Testis (tissue), 3 donors: Measurements from ENCODE around the gene ANKRD44. TPM values are rescaled to one million over a fixed set of nuclear protein-coding genes. Genes with fewer than 3 reads are reported as not detected.
"Not testable (repeated sequence)": the region's sequence is repeated elsewhere in the genome, so short reads cannot be mapped to it uniquely, and the experiment has no call there.

Experiments used
- DNase-seq: peaks from one replicate; pipeline ENCODE4 v3.0.0-alpha.2; 2019
- H3K27ac ChIP-seq, 2 donors: fragments of 200-600 bp; sonication (generic); one replicate each; pipeline ENCODE4 v1.5.1; 2019
- H3K27me3 ChIP-seq: fragments of 200-600 bp; sonication (generic); one replicate; pipeline ENCODE4 v1.5.1; 2019
- H3K36me3 ChIP-seq: fragments of 200-600 bp; sonication (generic); one replicate; pipeline ENCODE4 v1.5.1; 2017; ENCODE audit warnings: low read depth; ENCODE audit errors: missing control alignments
- H3K4me1 ChIP-seq: fragments of 200-600 bp; sonication (generic); one replicate; pipeline ENCODE4 v1.5.1; 2019
- H3K4me3 ChIP-seq, 2 donors: fragments of 200-600 bp; sonication (generic); one replicate each; pipeline ENCODE4 v1.5.1; 2017 to 2019
- H3K9me3 ChIP-seq: fragments of 200-600 bp; sonication (generic); one replicate; pipeline ENCODE4 v1.5.1; 2017
- CTCF ChIP-seq, 3 experiments: fragments of 450-650 bp in 2 of 3; fragments of 200-600 bp in 1 of 3; sonication (generic) in 1 of 3; IDR thresholded peaks; one replicate each; pipeline ENCODE4 v1.5.1; 2016 to 2019; ENCODE audit warnings: antibody characterized with exemption in 3 of 3, mild to moderate bottlenecking in 2 of 3, moderate library complexity in 1 of 3
- POLR2A ChIP-seq: fragments of 450-650 bp; IDR thresholded peaks from one replicate; pipeline ENCODE4 v1.6.1; 2017; ENCODE audit warnings: antibody characterized with exemption, mild to moderate bottlenecking, moderate library complexity
- WGBS, 2 donors: methylation state at CpG; one replicate each; pipeline ENCODE4 v1.1.5; 2018; 5-methylcytosine and 5-hydroxymethylcytosine counted together
- intact Hi-C: fragments of 100-400 bp; cut with DNase I; formaldehyde crosslinking; loops from one replicate; pipeline ENCODE4 v1.15.1; 2023; ENCODE audit warnings: low total_unique reads
- polyA plus RNA-seq: library from polyadenylated mRNA; stranded (reverse); fragments of 350-450 nt; fragmentation: Illumina TruSeq; extraction: RNeasy Lipid Tissue Mini Kit (QIAGEN cat#74804); gene quantifications from one replicate; pipeline ENCODE4 v1.2.3, GENCODE V29; 2014; ENCODE audit warnings: low read depth, low replicate concordance; ENCODE audit not compliant: insufficient read depth
- total RNA-seq, 2 donors: library from RNA; depleted of rRNA; stranded (reverse); fragments of >200 nt; gene quantifications; one replicate each; pipeline ENCODE4 v1.2.3, GENCODE V29; 2016

Gene ANKRD44
- total and polyA plus RNA-seq, 3 donors from 2014 or later, result 11.2 to 14.5 (median 11.5) TPM

- Histone ChIP-seq H3K9me3 (no peaks in the 10 kb centered on the region), H3K4me1 (peaks cover 5% of the 10 kb centered on the region), H3K4me3 (no peak overlapping the region), H3K27me3 (no peaks in the 10 kb centered on the region), H3K36me3 (no peaks in the 10 kb centered on the region), H3K27ac (no peak overlapping the region)
- no peak for DNase-seq
- WGBS, 2 donors, result 0 to 41% methylated on average over 1 of the region's 1 CpG
- no peak for TF ChIP-seq POLR2A
- TF ChIP-seq CTCF (IDR thresholded peaks at IDR 0.05), result no peak
- intact Hi-C loops, result no loop called here
Measured at GRCh38 chr2:197241153-197241552, 69.4 kb downstream of the ANKRD44 start.

GRCh38 chr2:197240421-197241041 is 70.0 kb downstream of the ANKRD44 start:
- peaks cover 5% of the 10 kb centered on the region for H3K4me1 ChIP-seq
- H3K27me3 ChIP-seq, result no peaks in the 10 kb centered on the region
- no peaks in the 10 kb centered on the region for H3K9me3 ChIP-seq
- H3K4me3 ChIP-seq, result no peak overlapping the region
- intact Hi-C loops, result no loop called here
- TF ChIP-seq POLR2A, result no peak
- no peak for TF ChIP-seq CTCF (IDR thresholded peaks at IDR 0.05)
- DNase-seq, result no peak
- no peaks in the 10 kb centered on the region for H3K36me3 ChIP-seq
- 43 to 44% methylated on average over 1 of the region's 1 CpG for WGBS, 2 donors
- H3K27ac ChIP-seq, result no peak overlapping the region

GRCh38 chr2:197240018-197240417 is 70.6 kb downstream of the ANKRD44 start:
- H3K4me1 ChIP-seq, H3K27ac ChIP-seq, DNase-seq, intact Hi-C loops, H3K9me3 ChIP-seq, H3K27me3 ChIP-seq, H3K4me3 ChIP-seq, H3K36me3 ChIP-seq: not testable (repeated sequence)
- WGBS, 2 donors, result 84 to 91% methylated on average over 7 of the region's 7 CpGs

- Histone ChIP-seq H3K27me3 (no peaks in the 10 kb centered on the region), H3K9me3 (no peaks in the 10 kb centered on the region), H3K27ac (no peak overlapping the region), H3K4me1 (peaks cover 5% of the 10 kb centered on the region), H3K36me3 (no peaks in the 10 kb centered on the region), H3K4me3 (no peak overlapping the region)
- intact Hi-C loops, result no loop called here
- TF ChIP-seq CTCF (IDR thresholded peaks at IDR 0.05) (no peak), POLR2A (no peak)
- 72 to 74% methylated on average over 2 of the region's 2 CpGs for WGBS, 2 donors
- no peak for DNase-seq
Measured at GRCh38 chr2:197239434-197239833, 71.1 kb downstream of the ANKRD44 start.

- peaks cover 5% of the 10 kb centered on the region for H3K4me1 ChIP-seq
- H3K27ac ChIP-seq, result no peak overlapping the region
- no peak for DNase-seq
- TF ChIP-seq CTCF (IDR thresholded peaks at IDR 0.05), result no peak
- TF ChIP-seq POLR2A, result no peak
- no peaks in the 10 kb centered on the region for H3K36me3 ChIP-seq
- H3K4me3 ChIP-seq, result no peak overlapping the region
- H3K9me3 ChIP-seq, result no peaks in the 10 kb centered on the region
- no peaks in the 10 kb centered on the region for H3K27me3 ChIP-seq
- 77 to 89% methylated on average over 2 of the region's 2 CpGs for WGBS, 2 donors
- intact Hi-C loops, result no loop called here
Measured at GRCh38 chr2:197238043-197238365, 72.6 kb downstream of the ANKRD44 start.
